Cardiac fibroblast (primary cell): ENCODE data around the gene OR2L8.

ENCODE experiments used
- DNase-seq, 2 donors: peaks; one replicate each; pipeline versions ENCODE4 v3.0.0 to v3.0.0-alpha.2; 2010; ENCODE audit warnings: low read depth in 2 of 2
- H3K4me3 ChIP-seq, 2 donors: replicated peaks in 1 of 2; 1 replicate in 1 of 2; 2 replicates in 1 of 2; pipeline ENCODE4 v1.5.1; 2011; ENCODE audit warnings: low read depth in 2 of 2, low read length in 2 of 2, mild to moderate bottlenecking in 2 of 2, moderate library complexity in 1 of 2
- TF ChIP-seq, protein P1 (sequence below): IDR thresholded peaks from one replicate; pipeline ENCODE4 v1.5.1; 2011; ENCODE audit warnings: low read depth, mild to moderate bottlenecking, low read length, inconsistent platforms

Gene OR2L8

GRCh38 chr1:247936415-247936814 lies 12.2 kb upstream of the OR2L8 start:
- TF ChIP-seq, protein P1, sequence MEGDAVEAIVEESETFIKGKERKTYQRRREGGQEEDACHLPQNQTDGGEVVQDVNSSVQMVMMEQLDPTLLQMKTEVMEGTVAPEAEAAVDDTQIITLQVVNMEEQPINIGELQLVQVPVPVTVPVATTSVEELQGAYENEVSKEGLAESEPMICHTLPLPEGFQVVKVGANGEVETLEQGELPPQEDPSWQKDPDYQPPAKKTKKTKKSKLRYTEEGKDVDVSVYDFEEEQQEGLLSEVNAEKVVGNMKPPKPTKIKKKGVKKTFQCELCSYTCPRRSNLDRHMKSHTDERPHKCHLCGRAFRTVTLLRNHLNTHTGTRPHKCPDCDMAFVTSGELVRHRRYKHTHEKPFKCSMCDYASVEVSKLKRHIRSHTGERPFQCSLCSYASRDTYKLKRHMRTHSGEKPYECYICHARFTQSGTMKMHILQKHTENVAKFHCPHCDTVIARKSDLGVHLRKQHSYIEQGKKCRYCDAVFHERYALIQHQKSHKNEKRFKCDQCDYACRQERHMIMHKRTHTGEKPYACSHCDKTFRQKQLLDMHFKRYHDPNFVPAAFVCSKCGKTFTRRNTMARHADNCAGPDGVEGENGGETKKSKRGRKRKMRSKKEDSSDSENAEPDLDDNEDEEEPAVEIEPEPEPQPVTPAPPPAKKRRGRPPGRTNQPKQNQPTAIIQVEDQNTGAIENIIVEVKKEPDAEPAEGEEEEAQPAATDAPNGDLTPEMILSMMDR: no peak
- no peak overlapping the region for H3K4me3 ChIP-seq
- no peak for DNase-seq

- peak; percentile 41 to 79 for DNase-seq
- TF ChIP-seq, protein P1: peak; percentile 70
- H3K4me3 ChIP-seq: peak overlapping the region; percentile 6 to 52
These were observed 11.5 kb upstream of the OR2L8 start for GRCh38 chr1:247936965-247937734.

GRCh38 chr1:247942624-247943023 lies 6.0 kb upstream of the OR2L8 start:
- no peak for DNase-seq
- TF ChIP-seq, protein P1: no peak
- H3K4me3 ChIP-seq: no peak overlapping the region

DNA sequence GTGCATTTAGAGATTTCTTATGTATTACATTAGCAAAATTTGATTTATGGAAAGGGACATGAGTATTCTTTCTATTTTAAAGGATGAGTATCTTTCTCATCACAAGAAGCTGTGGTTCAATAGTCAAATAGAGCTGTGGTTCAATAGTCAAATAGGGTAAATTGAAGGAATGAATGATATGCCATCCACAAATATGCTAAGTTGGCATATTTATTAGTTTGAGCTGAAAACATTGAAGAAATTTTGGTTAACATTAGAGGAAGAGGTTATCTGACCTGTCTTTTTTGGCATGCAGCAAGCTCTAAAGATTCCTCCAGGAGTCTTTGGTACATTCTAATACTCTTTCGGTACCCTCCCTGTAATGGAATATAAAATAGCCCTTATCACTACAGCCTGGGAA lies 4.8 kb downstream of the OR2L8 start:
- no peak overlapping the region for H3K4me3 ChIP-seq
- DNase-seq: no peak
- TF ChIP-seq, protein P1: no peak

- TF ChIP-seq, protein P1: no peak
- H3K4me3 ChIP-seq: no peak overlapping the region
- peak in 1 of 2 donors; percentile 1 for DNase-seq
These were observed 13.1 kb downstream of the OR2L8 start for GRCh38 chr1:247961791-247962190.

- TF ChIP-seq, protein P1: no peak
- no peak for DNase-seq
- H3K4me3 ChIP-seq: no peak overlapping the region
These were observed 14.4 kb downstream of the OR2L8 start for GRCh38 chr1:247962911-247963588.
